Frontal cortex (tissue), 4 donors: ENCODE results near the gene FAM170A. TPM values are rescaled to one million over a fixed set of nuclear protein-coding genes. Genes with fewer than 3 reads are reported as not detected.

Experiments
- DNase-seq, 2 donors: peaks; one replicate each; pipeline ENCODE4 v3.0.0; 2012; ENCODE audit warnings: low spot score in 2 of 2
- FAIRE-seq: peaks from 2 replicates; lab custom pipeline; 2012; peaks lifted over from hg19 to GRCh38; lab: Jason Lieb, UNC
- total RNA-seq: library from RNA; depleted of rRNA; stranded (reverse); fragments of >200 nt; gene quantifications from one replicate; pipeline ENCODE4 v1.2.3, GENCODE V29; 2014
- donor health status: control.
- donor health status: control.
- donor health status: control.

FAM170A gene, protein sequence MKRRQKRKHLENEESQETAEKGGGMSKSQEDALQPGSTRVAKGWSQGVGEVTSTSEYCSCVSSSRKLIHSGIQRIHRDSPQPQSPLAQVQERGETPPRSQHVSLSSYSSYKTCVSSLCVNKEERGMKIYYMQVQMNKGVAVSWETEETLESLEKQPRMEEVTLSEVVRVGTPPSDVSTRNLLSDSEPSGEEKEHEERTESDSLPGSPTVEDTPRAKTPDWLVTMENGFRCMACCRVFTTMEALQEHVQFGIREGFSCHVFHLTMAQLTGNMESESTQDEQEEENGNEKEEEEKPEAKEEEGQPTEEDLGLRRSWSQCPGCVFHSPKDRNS
- total RNA-seq, result not detected

DNA sequence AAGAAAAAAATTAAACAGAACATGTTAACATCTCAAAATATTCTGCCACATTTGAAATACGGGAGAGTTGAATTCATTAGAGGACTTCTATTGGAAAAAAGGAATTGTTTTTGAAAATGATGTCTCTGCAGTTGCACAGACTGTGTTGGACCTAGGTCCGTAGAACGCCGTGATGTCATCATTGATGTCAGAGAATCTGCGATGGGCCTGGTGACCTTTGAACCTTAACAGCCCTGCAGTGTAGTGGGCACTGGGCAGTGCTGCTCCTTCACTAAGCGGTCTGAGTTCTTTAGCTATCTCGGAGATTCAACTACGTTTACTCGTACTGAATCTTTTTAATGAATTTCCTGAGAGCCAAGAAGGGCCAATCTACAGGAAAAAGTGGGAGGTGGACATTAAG is at the start of gene FAM170A:
FAM170A (plus strand) TSS at position 220 of the 400 bp plus-strand sequence. CDS start 211 bp downstream, outside the sequence.
- no peak for DNase-seq
- FAIRE-seq, result no peak

DNA sequence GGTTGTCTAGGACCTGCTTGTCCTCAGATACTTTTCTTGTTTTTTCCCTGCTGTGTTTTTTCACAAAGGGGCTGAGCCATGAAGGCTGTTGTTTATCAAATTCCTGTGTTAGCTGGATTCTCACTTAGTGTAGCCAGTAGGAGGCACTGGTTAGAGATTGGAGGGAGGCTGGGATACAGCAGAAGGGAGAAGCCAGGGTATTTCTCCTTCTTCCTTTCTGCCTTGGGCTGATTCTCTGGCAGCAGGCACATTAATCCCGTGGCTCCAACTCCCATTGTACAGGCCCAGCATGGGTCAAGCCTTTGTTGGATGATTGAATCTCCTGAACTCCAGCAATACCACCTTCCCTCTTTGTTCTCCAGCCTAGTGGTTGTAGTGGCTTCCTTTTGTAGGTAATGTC is 46.4 kb upstream of the FAM170A start:
- DNase-seq (no peak), FAIRE-seq (no peak)

DNA sequence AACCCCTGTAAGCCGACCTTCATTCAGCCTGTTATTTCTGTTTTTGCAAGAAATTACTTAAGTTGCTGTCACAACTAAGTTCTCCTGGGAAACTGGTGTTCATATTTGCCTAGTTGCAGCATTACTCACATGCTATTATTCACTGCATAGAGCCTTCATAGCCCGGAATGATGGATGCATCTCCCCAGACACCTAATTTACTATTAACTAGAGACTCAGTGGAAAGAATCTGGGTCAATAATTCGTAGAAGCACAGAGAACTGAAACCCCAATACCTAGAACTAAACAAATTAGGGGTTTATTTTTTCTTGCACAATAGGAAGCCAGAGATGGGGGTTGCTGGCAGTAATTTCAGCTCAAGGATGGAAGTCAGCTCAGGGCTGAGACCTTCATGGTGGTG is 45.7 kb upstream of the FAM170A start:
- DNase-seq, result no peak
- no peak for FAIRE-seq

DNA sequence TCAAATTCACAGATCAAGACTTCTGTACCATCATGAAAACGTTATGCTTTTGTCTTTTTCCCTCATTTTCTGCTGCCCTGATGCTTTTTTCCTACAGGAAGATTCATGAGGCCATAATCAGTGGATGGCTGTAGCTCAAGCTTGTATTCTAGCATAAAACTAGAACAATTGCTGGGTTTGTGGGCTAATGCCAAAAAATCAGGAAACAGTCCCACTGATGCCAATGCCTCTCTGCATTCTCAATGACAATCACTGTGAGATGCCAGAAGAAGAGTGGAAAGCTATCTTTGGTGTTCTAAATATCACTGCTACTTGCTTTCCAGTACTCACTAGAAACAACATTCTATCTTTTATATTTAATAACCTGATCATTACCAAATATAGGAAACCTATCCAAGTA is 33.3 kb upstream of the FAM170A start:
- DNase-seq, result no peak
- FAIRE-seq, result no peak

DNA sequence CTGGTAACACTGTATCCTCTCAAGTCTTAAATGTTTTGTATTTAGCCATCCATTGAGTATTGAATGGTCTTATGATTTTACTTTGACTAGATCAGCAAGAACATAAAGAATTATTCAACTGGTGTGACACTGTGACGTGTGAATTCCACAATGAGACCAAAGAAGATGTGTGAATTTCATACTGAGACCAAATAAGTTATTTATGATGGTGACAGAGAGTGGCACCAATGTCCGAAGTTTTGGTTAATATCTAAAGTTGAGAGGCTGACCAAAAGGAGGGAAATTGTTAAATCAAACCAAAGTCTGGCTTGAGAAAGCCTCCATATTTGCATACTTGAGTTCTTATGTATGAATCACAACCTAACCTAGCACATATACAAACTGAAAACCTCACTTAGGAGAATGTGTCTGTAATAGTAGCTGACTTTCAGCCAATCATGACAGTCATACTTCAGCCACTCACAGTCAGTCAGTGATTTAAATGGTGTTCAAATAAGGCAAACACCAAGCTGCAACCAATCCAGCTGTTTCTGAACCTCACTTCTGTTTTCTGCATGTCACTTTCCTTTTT is 31.5 kb upstream of the FAM170A start:
- DNase-seq, result no peak
- no peak for FAIRE-seq

DNA sequence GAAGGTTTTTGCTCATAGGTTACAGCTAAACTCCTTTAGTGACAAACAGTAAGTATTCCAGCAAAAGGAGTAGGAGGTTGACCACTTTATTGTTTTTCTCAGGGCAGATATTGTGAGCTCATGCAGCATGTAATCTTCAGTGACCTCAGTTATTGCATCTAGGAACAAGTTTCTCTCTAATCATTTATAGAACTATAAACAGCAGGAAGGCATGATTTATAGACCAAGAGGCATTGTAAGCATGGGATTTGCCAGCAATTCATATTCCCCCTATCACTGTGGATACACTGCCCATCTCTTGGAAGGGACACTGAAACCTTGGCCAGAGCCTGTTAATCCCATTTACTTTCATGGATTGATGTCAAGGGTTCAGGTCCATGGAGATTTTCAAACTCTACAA is 15.4 kb upstream of the FAM170A start:
- FAIRE-seq, result no peak
- DNase-seq, result no peak

DNA sequence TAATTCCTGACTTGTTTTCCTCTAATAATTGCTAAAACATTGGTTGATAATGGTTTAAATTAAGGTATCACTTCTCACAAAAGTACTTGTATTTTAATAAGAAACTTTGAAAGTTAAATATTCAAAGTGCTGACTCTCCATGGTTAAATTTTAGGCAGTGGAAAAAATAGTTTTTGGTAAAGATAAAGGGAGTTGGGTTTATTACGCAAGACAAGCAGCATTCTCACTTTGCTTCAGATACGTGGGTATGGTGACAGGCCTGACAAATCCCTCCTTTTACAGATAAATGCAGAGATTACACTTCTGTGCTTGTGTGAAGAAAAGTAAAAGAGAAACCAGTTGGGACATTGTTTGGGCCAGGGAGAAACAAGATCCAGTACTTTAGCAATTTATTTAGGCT is 14.5 kb upstream of the FAM170A start:
- DNase-seq (no peak), FAIRE-seq (no peak)

DNA sequence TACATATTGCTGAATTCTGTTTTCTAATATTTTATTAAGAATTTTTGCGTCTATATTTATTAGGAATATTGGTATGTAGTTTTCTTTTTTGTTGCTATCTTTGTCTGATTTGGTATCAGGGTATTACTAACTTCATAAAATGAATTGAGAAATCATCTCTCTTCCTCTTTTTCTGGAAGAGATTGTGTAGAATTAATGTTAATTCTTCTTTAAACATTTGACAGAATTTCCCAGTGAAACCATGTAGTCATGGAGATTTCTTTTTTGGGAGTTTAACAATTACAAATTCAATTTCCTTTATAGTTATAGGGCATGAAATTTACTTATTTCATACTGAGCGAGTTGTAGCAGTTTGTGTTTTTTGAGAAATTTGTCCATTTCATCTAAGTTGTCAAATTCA is 3.3 kb upstream of the FAM170A start:
- DNase-seq (no peak), FAIRE-seq (no peak)

DNA sequence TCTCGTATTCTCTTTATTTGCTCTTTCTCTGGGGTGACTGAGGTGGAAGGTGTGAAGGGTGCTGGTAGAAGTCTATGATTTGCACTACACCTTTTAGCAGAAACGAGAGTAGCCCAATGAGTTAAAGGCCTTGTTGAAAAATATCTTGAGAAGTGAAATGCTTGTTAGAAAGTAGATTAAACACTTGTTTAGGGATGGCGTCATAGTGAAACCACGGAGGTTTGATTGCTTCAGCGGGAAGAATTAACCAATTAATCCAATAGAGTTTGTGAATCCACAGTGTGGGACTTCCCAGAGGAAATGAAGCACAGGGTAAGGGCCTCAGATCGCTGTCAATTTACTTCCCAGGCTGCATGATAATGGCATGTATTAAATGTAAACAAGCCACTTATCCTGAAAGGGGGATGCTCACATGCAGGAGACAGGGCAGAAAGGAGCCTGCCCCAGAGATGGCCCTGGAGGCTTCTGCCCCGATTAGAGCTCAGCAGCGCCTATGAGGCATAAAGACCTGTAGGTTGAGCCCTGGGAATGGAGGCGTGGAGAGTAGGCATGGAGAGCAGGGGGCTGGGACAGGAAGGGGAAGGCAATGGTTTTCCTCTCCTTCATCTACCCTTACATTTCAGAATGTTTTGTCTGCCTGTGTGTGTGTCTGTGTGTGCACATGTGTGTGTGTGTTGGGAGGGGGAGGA is 1.5 kb downstream of the FAM170A start:
- FAIRE-seq (no peak), DNase-seq (no peak)

DNA sequence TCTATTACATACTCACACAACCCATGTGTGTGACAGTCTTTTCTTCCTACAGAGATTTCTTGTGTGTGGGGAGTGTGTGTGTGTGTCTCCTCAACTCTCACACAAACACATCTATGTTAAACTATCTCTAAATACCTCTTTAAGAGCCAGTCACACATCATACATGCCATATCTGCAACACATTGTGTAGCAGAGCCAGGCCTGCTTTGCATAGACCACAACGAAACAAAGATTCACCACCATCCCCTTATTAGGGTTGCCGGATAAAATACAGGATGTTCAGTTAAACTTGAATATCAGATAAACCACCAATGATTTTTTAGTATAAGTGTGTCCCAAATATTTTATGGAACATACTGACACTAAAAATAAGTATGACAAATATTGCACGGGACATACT is 2.3 kb downstream of the FAM170A start:
- FAIRE-seq, result no peak
- no peak for DNase-seq

DNA sequence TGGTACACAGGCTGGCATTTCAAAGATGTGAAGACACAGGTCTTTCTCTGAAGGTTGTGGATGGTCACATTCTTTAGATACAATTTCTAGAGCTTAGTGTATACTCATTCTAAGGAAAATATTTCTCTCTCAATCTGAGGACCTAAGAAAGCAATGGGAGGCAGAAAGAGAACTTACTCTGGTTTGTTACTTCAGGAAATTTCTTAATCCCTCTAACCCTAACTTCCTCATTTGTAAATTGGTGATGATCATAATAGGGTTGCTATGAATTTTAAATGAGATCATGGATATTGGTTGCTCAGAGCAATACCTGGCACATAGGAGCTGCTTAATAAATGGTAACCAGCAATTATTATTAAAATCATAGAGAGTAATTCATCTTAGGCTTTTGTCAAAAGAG is 22.1 kb downstream of the FAM170A start:
- FAIRE-seq, result no peak

DNA sequence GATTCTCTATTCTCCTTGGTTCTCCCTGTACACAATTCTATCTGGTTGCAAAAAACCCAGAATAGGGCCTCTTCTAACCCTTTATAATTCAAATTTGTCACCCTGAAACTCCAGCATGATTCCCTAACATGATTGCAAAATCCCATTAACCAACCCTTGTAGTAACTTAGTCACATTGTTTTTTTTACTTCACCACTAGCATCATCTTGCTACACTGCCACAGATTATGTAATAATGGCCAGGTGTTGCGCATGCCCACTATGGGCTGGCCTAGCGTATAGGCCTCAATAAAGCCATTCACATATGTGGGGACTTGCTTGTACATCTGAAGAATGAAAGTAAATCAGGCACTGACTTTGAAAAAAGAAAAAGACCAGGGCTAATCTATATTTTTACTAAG is 25.7 kb downstream of the FAM170A start:
- FAIRE-seq, result no peak

More for the DNA sequence above, 22.1 kb downstream of the FAM170A start:
- DNase-seq, result no peak

DNA sequence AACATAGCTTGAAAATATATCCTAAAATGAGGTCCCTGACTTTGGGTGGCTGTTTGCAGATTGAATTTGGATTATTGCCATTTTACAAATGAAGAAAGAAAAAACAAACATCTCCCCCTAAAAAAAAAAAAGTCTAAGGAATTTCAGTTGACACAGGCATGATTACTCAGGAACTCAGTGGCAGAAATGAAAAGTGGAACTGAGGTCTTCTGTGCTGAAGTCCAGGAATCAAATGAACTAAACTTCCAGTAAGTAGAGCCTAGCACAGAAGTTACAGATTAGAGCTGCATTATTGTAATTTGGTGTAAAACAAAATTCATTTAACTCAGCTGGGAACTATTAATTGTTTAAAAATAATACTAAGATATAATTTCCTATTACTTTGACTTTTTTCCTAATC is 26.7 kb downstream of the FAM170A start:
- no peak for DNase-seq
- FAIRE-seq, result no peak

More for the DNA sequence above, 25.7 kb downstream of the FAM170A start:
- DNase-seq, result no peak

DNA sequence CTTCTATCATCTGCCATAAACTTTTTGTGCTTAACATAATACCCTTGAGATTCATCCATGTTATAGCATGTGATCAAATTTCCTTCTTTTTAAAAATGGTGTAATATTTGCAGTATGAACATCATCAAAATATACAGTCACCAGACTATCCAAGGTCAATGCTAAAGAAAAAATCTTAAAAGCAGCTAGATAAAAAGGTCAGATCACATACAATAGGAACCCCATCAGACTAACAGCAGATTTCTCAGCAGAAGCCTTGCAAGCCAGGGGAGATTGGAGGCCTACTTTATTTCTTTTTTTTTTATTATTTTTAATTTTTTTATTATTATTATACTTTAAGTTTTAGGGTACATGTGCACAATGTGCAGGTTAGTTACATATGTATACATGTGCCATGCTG is 37.2 kb downstream of the FAM170A start:
- DNase-seq, result no peak
- no peak for FAIRE-seq

DNA sequence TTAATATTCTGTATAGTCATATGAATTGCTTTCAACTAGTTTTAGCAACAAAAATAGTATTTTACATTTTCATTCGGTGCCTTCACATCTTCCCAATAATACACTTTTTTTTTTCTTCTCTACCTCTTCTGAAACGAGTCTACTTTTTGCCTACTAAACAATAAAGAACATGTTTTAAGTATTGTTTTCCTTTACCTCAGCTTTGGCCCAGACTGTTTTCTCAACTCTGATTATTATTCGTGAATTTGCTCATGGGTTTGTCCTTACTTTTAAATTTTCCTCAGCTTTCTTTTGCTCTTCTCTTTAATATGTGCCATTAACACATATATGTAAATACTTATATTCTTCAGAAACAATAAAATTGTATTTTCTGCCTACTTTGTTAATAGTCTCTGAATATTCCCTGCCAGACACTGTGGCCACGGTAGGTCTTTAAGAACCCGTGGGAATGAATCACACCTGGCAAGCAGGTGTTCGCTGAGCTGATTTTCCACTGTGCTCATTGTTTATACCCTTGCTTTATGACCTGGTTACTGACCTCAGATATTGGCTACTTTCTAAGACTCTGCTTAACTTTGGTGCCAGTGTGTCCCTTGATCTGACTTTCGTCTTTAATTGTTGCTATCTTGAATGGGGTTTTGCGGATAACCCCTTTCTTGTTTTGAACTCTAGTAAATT is 49.1 kb downstream of the FAM170A start:
- DNase-seq (no peak), FAIRE-seq (no peak)

DNA sequence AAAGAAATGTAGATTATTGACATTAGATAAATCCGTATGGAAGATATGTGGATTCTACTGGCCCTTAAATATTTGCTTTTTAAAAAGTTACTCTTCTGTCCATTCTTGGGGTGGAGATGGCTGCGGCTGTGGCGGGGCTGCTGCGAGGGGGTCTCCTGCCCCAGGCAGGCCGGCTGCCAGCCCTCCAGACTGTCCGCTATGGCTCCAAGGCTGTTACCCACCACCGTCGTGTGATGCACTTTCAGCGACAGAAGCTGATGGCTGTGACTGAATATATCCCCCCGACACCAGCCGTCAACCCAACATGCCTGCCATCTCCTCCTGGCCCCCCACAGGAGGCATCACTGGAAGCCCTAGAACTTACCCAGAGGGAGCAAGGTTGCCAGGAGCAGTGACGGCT is 50.7 kb downstream of the FAM170A start:
- FAIRE-seq (no peak), DNase-seq (no peak)

DNA sequence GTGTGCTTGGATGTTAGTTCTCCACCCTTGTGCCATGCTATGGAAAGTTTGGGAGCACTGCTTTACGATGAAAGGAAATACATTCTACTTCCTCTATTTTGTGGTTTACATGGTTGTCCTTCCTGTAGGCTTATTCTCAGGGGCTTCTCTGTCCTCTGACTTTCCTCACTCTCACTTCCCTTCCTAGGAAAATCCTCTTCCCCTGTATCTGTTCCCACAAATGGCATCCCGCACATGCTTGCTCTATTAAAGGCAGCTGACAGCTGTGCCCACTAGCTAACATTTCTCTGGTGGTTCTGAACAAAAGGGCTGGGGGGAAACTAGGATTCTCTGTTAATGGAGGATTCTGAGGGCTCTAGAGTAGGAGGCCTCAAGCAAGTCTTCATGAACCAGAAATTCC is 52.4 kb downstream of the FAM170A start:
- no peak for FAIRE-seq
- DNase-seq, result no peak

DNA sequence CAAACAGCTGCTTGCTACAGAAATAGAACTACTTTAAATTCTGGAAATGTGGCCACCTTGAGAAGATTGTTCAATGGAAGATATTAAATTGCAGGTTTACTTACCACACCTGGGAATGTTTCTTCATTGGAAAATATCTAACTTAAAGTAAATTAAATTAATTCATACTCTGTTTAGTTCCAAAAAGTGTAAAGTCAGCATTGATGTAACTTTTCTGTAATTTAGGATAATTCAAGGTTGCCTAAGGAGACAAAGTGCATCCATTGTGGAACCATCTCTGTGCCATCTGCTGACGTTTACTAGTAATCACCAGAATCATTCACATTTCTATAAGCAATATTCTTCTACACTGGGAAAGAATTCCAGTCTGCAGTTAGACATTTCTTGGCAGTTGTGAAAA is 53.0 kb downstream of the FAM170A start:
- FAIRE-seq, result no peak
- no peak for DNase-seq
